C4-2B (cell line): ENCODE results near the gene NMS.

ENCODE experiments used
- CTCF ChIP-seq: fragments of 450-650 bp; conservative IDR thresholded peaks from 2 replicates; pipeline ENCODE4 v1.5.1; 2017; ENCODE audit warnings: mild to moderate bottlenecking
- ZFX ChIP-seq: fragments of 450-650 bp; IDR thresholded peaks from 2 replicates; pipeline ENCODE4 v1.6.1; 2017

- TF ChIP-seq CTCF = no peak
- no peak for TF ChIP-seq ZFX
Observed at GRCh38 chr2:100423631-100424030, 46.7 kb upstream of the NMS start.
